ENCODE results near the gene KCNE4. TPM values are rescaled to one million over a fixed set of nuclear protein-coding genes. Genes with fewer than 3 reads are reported as not detected.

KCNE4 gene
- total and polyA plus RNA-seq, 9 donors: 3.0 to 13.4 (median 8.0) TPM

GRCh38 chr2:223041527-223042109 is 10.4 kb upstream of the KCNE4 start:
- H3K9me3 ChIP-seq: no peaks in the 10 kb centered on the region
- H3K4me1 ChIP-seq (ENCODE audit: insufficient read depth): peaks cover 2% of the 10 kb centered on the region
- intact Hi-C loops (cut with DNase I): no loop called here
- no peak overlapping the region for H3K4me3 ChIP-seq
- no peak overlapping the region for H3K27ac ChIP-seq
- no peaks in the 10 kb centered on the region for H3K36me3 ChIP-seq
- no peaks in the 10 kb centered on the region for H3K27me3 ChIP-seq
- WGBS, 3 donors: 17 to 31% (median 20%) methylated on average over 4 of the region's 4 CpGs
- no peak for TF ChIP-seq EP300 (IDR thresholded peaks at IDR 0.05)
- TF ChIP-seq POLR2A (IDR thresholded peaks at IDR 0.05): no peak
- no peak for TF ChIP-seq CTCF (IDR thresholded peaks at IDR 0.05)
- DNase-seq: peak; percentile 59 to 77 (median 65)

GRCh38 chr2:223042284-223042683 is 9.7 kb upstream of the KCNE4 start:
- intact Hi-C loops (cut with DNase I): no loop called here
- no peaks in the 10 kb centered on the region for H3K9me3 ChIP-seq
- H3K4me3 ChIP-seq: no peak overlapping the region
- no peak for TF ChIP-seq CTCF (IDR thresholded peaks at IDR 0.05)
- TF ChIP-seq EP300 (IDR thresholded peaks at IDR 0.05): no peak
- no peak for TF ChIP-seq POLR2A (IDR thresholded peaks at IDR 0.05)
- no peak for DNase-seq
- H3K36me3 ChIP-seq: no peaks in the 10 kb centered on the region
- no peak overlapping the region for H3K27ac ChIP-seq
- 94 to 99% (median 96%) methylated on average over 2 of the region's 2 CpGs for WGBS, 3 donors
- no peaks in the 10 kb centered on the region for H3K27me3 ChIP-seq
- peaks cover 2% of the 10 kb centered on the region for H3K4me1 ChIP-seq (ENCODE audit: insufficient read depth)

- WGBS, 3 donors: 88 to 94% (median 94%) methylated on average over 1 of the region's 1 CpG
Observed at GRCh38 chr2:223042704-223043118, 9.3 kb upstream of the KCNE4 start.

GRCh38 chr2:223043164-223043941 is 8.6 kb upstream of the KCNE4 start:
- no peaks in the 10 kb centered on the region for H3K9me3 ChIP-seq
- peaks cover 2% of the 10 kb centered on the region for H3K4me1 ChIP-seq (ENCODE audit: insufficient read depth)
- H3K4me3 ChIP-seq: no peak overlapping the region
- intact Hi-C loops (cut with DNase I): no loop called here
- H3K27me3 ChIP-seq: no peaks in the 10 kb centered on the region
- 77 to 80% (median 77%) methylated on average over 7 of the region's 7 CpGs for WGBS, 3 donors
- DNase-seq: no peak
- no peak for TF ChIP-seq CTCF (IDR thresholded peaks at IDR 0.05)
- no peak for TF ChIP-seq EP300 (IDR thresholded peaks at IDR 0.05)
- no peak for TF ChIP-seq POLR2A (IDR thresholded peaks at IDR 0.05)
- H3K36me3 ChIP-seq: no peaks in the 10 kb centered on the region
- no peak overlapping the region for H3K27ac ChIP-seq

More at GRCh38 chr2:223042704-223043118, 9.3 kb upstream of the KCNE4 start:
- Histone ChIP-seq H3K27ac (no peak overlapping the region), H3K4me1 (ENCODE audit: insufficient read depth) (peaks cover 2% of the 10 kb centered on the region), H3K27me3 (no peaks in the 10 kb centered on the region), H3K36me3 (no peaks in the 10 kb centered on the region), H3K9me3 (no peaks in the 10 kb centered on the region), H3K4me3 (no peak overlapping the region)
- intact Hi-C loops (cut with DNase I): no loop called here
- no peak for DNase-seq
- TF ChIP-seq CTCF (IDR thresholded peaks at IDR 0.05): no peak
- no peak for TF ChIP-seq EP300 (IDR thresholded peaks at IDR 0.05)
- no peak for TF ChIP-seq POLR2A (IDR thresholded peaks at IDR 0.05)
